Activated T-helper 1 cell treated with anti-CD3 and anti-CD28 coated beads, Interleukin-12 subunit alpha, Interleukin-12 subunit beta, Interleukin-2, Interleukin-4 antibody, amounts not matched to agents 30 ng/mL and 10 ng/mL and 1 ng/mL, durations not matched to agents 14 hours and 24 hours and 36 hours (primary cell): ENCODE data around the gene PRR12. TPM values are rescaled to one million over a fixed set of nuclear protein-coding genes. Genes with fewer than 3 reads are reported as not detected.

Source experiments
- DNase-seq: peaks from one replicate; pipeline ENCODE4 v3.0.0; 2021; ENCODE audit warnings: low spot score
- H3K27ac Mint-ChIP-seq: one replicate; pipeline ENCODE4 v1.8.0; 2021; ENCODE audit warnings: mild to moderate bottlenecking, mixed read lengths
- H3K27me3 Mint-ChIP-seq: one replicate; pipeline ENCODE4 v1.8.0; 2022; ENCODE audit warnings: mild to moderate bottlenecking, moderate library complexity, mixed read lengths; ENCODE audit not compliant: insufficient read depth
- H3K36me3 Mint-ChIP-seq: one replicate; pipeline ENCODE4 v1.8.0; 2021; ENCODE audit warnings: low read depth, mixed read lengths
- H3K4me1 Mint-ChIP-seq: one replicate; pipeline ENCODE4 v1.8.0; 2021; ENCODE audit warnings: low read depth, mixed read lengths
- H3K4me3 Mint-ChIP-seq: one replicate; pipeline ENCODE4 v1.8.0; 2021; ENCODE audit warnings: mild to moderate bottlenecking, moderate library complexity, mixed read lengths
- H3K9me3 Mint-ChIP-seq: one replicate; pipeline ENCODE4 v1.8.0; 2021; ENCODE audit warnings: mixed read lengths
- intact Hi-C: fragments of 100-400 bp; cut with micrococcal nuclease; formaldehyde crosslinking; loops from one replicate; pipeline ENCODE4 v1.15.1; 2024
- total RNA-seq: library from RNA; stranded (reverse); gene quantifications from 2 replicates; pipeline ENCODE4 v1.2.3, GENCODE V29; 2022

PRR12 gene
- total RNA-seq, 1 donor from 2014 or later, result 34.2 TPM

DNA sequence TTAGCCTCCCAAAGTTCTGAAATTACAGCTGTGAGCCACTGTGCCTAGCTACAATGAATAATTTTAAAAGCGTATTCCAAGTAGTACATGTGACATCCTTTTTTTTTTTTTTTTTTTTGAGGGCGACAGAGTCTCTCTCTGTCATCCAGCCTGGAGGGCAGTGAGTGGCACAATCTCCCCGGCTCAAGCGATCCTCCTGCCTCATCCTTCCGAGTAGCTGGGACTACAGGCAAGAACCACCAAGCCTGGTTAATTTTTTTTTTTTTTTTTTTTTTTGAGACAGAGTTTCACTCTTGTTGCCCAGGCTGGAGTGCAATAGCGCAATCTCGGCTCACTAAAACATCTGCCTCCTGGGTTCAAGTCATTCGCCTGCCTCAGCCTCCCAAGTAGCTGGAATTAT is 3.8 kb upstream of the PRR12 start:
- Mint-ChIP-seq H3K9me3 (no peaks in the 10 kb centered on the region), H3K4me1 (peaks cover 19% of the 10 kb centered on the region), H3K27me3 (peaks cover 7% of the 10 kb centered on the region), H3K4me3 (no peak overlapping the region), H3K27ac (no peak overlapping the region), H3K36me3 (no peaks in the 10 kb centered on the region)
- DNase-seq, result no peak
- intact Hi-C loops, result no loop called here

DNA sequence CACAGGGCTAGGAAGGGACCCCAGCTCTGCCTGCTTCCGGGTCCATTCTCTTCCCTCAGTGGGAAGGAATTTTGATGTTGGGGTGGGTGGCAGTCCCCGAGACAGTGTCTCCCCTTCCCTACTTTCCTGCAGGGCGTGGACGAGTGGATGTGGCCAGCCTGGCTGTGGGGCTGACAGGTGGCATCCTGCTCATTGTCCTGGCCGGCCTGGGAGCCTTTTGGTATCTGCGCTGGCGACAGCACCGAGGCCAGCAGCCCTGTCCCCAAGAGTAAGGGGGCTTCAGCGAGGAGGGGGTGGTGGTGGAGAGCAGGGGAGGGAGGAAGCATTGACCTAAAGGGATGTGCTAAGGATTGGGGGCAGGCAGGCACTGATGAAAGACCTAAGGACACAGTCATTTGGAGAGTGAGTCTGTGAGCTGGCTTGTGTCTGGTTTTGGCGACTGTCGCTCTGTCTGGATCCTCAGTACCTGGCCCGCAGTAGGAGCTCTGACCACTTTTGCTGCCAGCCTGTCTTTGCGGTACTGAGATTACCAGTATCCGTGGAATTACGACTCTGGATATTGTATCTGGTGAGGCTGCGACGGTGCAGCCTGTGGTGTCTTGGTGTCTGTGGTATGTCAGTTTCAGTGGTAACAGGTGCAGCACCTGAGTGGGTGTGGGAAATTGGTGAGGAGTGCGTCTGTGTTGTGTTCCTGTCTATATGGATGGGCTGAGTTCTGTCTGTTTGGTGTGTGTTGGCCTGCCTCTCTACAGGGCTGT is 2.4 kb upstream of the PRR12 start:
- intact Hi-C loops, result no loop called here
- peaks cover 3% of the 10 kb centered on the region for H3K36me3 Mint-ChIP-seq
- no peak for DNase-seq
- peak overlapping the region; percentile 23 for H3K4me3 Mint-ChIP-seq
- peaks cover 30% of the 10 kb centered on the region for H3K4me1 Mint-ChIP-seq
- peak overlapping the region; percentile 15 for H3K27ac Mint-ChIP-seq
- peaks cover 7% of the 10 kb centered on the region for H3K27me3 Mint-ChIP-seq
- no peaks in the 10 kb centered on the region for H3K9me3 Mint-ChIP-seq

DNA sequence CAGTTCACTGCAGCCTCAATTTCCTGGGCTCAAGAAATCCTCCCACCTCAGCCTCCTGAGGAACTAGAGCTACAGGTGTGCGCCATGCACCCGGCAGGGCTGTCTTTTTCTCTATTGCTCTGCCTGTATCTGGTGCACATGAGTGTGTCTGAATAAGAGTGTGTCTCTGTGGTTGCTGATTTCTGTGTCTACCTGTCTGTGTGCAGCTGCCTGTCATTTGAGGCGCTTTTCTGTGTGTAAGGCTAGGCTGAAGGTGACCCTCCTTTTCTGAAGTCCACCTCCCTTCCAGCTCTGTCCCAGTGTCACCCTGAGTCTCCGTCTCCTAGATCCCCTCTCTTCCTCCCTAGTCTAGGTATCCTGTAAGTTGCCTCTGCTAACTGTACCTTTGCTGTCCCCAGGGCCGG is 1.5 kb upstream of the PRR12 start:
- no peak overlapping the region for H3K4me3 Mint-ChIP-seq
- H3K27me3 Mint-ChIP-seq, result peaks cover 9% of the 10 kb centered on the region
- peaks cover 40% of the 10 kb centered on the region for H3K4me1 Mint-ChIP-seq
- no peak for DNase-seq
- intact Hi-C loops, result no loop called here
- H3K27ac Mint-ChIP-seq, result no peak overlapping the region
- no peaks in the 10 kb centered on the region for H3K9me3 Mint-ChIP-seq
- H3K36me3 Mint-ChIP-seq, result peaks cover 12% of the 10 kb centered on the region

DNA sequence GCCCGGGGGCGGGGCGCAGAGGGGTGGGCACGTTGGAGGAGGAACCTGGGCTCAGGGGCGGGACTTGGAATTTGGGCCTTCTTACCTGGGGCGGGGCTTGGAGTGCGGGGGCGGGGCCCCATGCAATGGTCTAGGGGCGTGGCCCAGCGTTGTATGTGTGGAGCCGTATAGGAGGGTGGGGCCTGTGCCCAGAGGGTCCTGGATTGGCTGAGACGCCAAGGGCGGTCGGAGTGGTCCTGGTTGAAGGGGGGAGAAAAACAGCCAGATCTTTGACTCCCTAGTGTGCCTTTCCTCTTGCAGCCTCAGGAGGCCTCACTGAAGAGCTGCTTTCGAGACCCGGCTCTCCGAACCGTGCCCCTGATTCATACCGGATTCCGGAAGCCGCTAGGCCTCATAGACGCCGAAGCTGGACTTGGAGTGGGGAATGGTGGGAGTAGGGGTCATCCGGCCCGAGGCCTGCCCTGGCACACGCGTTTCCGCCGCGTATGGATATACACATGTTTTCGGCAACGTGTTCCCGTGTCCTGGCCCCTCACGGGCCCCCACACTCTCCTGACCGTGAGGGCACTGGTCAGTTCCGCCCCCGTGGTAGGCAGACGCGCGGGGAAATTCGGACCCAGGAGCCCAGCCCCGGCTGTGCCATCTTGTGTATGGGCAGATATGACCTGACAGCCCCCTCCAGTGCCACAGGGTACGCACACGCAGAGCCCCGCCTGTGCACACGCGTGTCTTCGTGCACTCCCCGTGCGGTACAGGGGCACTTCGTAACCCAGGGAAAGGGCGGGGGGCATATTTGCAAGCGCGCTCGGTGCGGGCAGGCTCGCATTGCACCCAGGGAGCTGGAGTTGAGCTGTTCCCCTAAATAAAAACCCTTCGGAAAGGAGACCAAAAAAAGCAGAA is 661 bp upstream of the PRR12 start:
- Mint-ChIP-seq H3K36me3 (peaks cover 14% of the 10 kb centered on the region), H3K9me3 (no peaks in the 10 kb centered on the region), H3K4me1 (peaks cover 40% of the 10 kb centered on the region), H3K27ac (peak overlapping the region; percentile 84), H3K4me3 (peak overlapping the region; percentile 88), H3K27me3 (peaks cover 10% of the 10 kb centered on the region)
- DNase-seq, result peak; percentile 93
- intact Hi-C loops, result loop anchor here (1.0 to 10.0 kb wide), 8 partner anchors 10 to 472 kb away; partner anchors contain the start of genes C19orf73, FUZ, MED25 and NOSIP

DNA sequence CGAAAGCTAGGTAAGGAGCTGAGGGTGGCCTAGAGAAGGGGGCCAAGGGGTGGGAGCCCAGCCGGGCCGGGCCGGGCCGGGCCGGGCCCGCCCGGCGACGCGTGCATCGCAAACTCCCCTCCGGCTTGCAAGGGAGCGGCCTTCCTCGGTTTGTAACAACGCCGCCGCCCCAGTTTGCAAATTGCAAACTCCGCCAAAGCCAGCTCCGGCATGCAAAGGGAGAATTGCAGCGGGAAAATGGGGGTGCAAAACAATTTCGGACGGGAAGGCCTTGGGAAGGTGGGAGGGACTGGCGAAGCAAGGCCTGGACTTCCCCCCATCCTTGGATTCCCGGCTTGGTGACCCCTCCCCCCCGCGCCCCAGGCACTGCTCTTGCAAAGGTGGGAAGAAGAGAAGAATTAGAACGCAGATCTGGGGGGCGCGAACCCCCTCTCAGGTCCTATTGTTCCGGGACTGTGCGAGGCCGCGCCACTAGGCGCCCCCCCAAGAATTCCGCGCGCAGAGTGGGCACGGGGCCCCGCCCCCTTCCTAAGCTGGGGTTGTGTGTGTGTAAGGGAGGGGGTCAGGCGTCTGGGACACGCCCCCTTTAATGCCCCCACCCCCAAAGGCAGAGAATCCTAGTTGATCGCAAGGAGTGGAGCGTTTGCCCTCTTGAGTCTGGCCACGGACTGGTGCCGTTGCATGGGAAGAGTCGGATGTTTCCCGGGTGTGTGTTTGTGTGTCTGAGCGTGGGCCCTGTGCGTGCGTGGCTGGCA is 926 bp downstream of the PRR12 start:
- H3K36me3 Mint-ChIP-seq, result peaks cover 14% of the 10 kb centered on the region
- H3K27ac Mint-ChIP-seq, result peak overlapping the region; percentile 95
- intact Hi-C loops, result loop anchor here (2.0 to 10.0 kb wide), 4 partner anchors 59 to 473 kb away; partner anchors contain the start of genes C19orf73, FUZ, MED25 and PPFIA3
- H3K4me3 Mint-ChIP-seq, result peak overlapping the region; percentile 88
- H3K9me3 Mint-ChIP-seq, result no peaks in the 10 kb centered on the region
- no peak for DNase-seq
- H3K27me3 Mint-ChIP-seq, result peaks cover 10% of the 10 kb centered on the region
- peaks cover 40% of the 10 kb centered on the region for H3K4me1 Mint-ChIP-seq

DNA sequence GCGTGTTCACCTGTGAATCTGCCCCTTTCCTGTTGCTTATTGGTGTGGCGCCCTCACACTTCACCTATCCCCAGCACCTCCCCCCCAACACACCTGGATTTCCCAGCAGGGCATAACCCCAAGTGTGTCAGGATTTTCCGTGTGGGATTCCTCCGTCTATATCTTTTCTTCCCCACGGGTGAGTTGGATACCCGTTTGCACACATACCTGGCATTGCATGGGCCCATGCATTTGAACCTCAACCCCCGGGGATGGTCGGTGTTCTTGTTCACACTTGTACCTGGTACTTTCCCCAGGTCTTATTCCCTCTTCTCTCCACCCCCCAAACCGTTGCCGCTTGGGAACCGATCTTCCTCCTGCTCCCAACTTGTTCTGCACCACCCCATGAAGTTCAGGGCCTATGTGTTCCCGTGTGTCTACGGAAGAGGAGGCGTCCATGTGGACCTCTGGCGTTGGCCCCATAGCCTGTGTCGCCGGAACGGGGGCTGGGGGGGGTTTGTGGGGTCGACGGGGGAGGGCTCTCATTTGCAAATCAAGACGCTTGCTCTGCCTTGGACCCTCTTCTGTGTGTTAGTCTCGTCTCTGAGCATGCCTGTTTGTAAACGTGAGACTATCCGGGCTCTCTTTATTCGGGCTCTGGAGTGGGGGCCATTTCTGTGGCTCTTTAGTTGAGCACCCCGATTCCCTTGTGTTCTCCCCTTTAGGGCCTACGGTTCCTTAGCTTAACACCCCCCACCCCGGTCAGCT is 1.7 kb downstream of the PRR12 start:
- peak overlapping the region; percentile 88 for H3K4me3 Mint-ChIP-seq
- H3K9me3 Mint-ChIP-seq, result no peaks in the 10 kb centered on the region
- peaks cover 40% of the 10 kb centered on the region for H3K4me1 Mint-ChIP-seq
- peaks cover 10% of the 10 kb centered on the region for H3K27me3 Mint-ChIP-seq
- no peak for DNase-seq
- peak overlapping the region; percentile 95 for H3K27ac Mint-ChIP-seq
- peaks cover 14% of the 10 kb centered on the region for H3K36me3 Mint-ChIP-seq
- intact Hi-C loops, result loop anchor here (1.0 to 10.0 kb wide), 5 partner anchors 48 to 435 kb away; partner anchors contain the start of genes BCL2L12, FUZ, IRF3 and MED25

DNA sequence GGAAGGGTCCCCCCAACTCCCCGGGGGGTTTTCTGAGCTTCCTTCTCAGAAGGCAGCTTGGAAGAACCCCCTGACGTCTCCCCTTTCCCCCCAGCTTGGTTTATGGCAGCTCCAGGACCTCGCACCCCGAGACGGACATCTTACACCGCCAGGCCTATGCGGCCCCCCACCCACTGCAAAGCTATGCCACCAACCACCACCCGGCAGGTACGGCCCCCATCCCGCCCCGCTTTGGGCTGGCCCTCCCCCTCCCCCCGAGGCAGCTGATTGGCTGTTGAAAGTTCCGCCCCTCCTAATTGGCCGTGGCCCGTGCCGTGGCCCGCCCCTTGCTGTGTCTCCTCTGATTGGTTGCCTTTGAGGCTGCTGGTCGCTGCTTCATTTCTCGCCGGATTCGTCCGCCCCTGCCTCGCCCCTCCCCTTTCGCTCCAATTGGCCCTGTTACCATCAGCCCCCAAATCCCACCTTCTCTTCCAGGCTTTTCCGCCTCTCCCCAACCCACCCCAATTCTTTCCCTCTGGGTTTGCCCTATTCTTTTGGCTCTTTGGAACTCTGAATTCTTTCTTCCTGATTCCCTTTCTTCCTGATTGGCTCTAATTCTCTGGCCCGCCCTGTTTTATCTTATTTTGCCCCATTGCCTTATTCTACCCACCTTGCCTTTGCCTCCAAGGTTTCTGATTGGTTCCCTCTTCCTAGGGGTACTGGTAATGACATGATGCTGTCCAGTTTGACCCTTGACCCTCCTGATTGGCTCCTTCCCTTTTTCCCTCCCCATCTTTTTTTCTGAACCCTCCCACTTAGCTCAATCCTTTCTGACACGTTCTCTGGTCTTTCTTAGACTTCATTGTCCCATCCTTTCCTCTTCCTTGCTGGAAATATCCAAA is 2.5 kb downstream of the PRR12 start:
- peaks cover 40% of the 10 kb centered on the region for H3K4me1 Mint-ChIP-seq
- H3K27ac Mint-ChIP-seq, result peak overlapping the region; percentile 95
- H3K9me3 Mint-ChIP-seq, result no peaks in the 10 kb centered on the region
- intact Hi-C loops, result loop anchor here (1.0 to 10.0 kb wide), 5 partner anchors 47 to 434 kb away; partner anchors contain the start of genes BCL2L12, FUZ, IRF3 and MED25
- H3K36me3 Mint-ChIP-seq, result peaks cover 14% of the 10 kb centered on the region
- DNase-seq, result peak; percentile 91
- H3K27me3 Mint-ChIP-seq, result peaks cover 7% of the 10 kb centered on the region
- H3K4me3 Mint-ChIP-seq, result peak overlapping the region; percentile 88

DNA sequence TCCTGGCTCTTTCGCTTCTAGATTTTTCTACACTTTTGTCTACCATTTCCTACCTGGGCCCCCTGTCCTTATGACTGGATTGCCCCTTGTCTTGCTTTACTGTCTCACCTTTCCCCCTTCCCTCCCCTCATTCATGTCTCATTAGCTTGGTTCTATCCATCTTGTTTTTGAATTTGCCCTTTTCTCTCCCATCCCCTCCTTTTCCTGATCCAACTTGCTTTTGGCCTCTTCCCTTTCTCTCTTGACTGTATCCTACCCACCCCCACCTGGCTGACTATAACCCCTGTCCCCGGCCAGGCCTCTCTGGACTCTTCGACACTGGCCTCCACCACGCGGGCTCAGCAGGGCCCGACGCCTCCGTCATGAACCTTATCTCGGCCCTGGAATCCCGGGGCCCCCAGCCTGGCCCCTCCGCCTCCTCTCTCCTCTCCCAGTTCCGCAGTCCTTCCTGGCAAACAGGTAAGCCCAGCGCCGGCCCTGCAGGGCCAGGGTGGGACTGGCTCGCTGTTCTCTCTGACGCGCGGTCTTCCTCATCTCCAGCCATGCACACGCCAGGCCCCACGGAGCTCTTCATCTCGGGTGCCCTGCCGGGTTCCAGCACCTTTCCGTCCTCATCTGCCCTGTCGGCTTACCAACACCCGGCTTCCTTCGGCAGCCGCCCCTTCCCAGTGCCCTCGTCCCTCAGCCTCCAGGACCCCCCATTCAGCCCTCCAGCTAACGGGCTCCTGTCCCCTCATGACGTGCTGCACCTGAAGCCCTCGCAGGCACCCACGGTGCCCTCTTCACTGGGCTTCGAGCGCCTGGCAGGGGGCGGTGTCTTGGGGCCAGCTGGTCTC is 3.4 kb downstream of the PRR12 start:
- Mint-ChIP-seq H3K4me3 (peak overlapping the region; percentile 88), H3K9me3 (no peaks in the 10 kb centered on the region), H3K27ac (peak overlapping the region; percentile 95), H3K27me3 (peaks cover 3% of the 10 kb centered on the region), H3K4me1 (peaks cover 33% of the 10 kb centered on the region), H3K36me3 (peaks cover 18% of the 10 kb centered on the region)
- no peak for DNase-seq
- intact Hi-C loops, result loop anchor here (5.0 to 10.0 kb wide), 2 partner anchors 220 to 433 kb away; partner anchors contain the start of genes FUZ, MED25, VRK3 and ZNF473

DNA sequence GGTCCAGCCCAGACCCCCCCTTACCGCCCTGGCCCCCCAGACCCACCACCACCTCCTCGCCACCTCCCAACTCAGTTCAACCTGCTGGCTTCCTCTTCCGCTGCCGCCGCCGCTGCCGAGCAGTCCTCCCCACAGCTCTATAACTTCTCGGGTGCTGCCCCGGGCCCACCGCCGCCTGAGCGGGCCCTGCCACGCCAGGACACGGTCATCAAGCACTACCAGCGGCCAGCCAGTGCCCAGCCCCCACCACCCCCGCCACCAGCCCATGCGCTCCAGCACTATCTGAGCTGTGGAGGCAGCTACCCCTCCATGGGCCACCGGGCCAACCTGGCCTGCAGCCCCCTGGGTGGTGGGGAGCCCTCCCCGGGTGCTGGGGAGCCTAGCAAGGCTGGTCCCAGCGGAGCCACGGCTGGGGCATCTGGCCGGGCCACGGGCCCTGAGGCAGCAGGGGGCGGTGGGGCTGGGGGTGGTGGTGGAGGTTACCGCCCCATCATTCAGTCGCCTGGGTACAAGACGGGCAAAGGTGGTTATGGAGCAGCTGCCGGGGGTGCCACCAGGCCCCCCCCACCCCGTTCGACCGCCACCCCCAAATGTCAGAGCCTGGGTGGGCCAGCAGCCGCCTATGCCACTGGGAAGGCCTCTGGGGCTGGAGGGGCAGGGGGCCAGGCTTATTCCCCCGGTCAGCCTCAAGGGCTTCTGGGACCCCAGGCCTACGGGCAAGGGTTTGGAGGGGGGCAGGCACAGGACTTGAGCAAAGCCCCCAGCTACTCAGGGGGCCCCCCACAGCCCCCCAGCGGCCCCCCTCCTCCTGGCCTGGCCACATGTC is 4.2 kb downstream of the PRR12 start:
- intact Hi-C loops, result loop anchor here (5.0 to 10.0 kb wide), 2 partner anchors 220 to 432 kb away; partner anchors contain the start of genes FUZ, MED25, VRK3 and ZNF473

More for the DNA sequence above, 4.2 kb downstream of the PRR12 start:
- H3K27me3 Mint-ChIP-seq, result peaks cover 3% of the 10 kb centered on the region
- H3K27ac Mint-ChIP-seq, result no peak overlapping the region
- H3K4me3 Mint-ChIP-seq, result no peak overlapping the region
- H3K36me3 Mint-ChIP-seq, result peaks cover 22% of the 10 kb centered on the region
- no peak for DNase-seq
- no peaks in the 10 kb centered on the region for H3K9me3 Mint-ChIP-seq
- peaks cover 25% of the 10 kb centered on the region for H3K4me1 Mint-ChIP-seq
